ENCODE results near the gene TRAF3.

- TF ChIP-seq CTCF (IDR thresholded peaks at IDR 0.05) (no peak), SP1 (CRISPR knock-in tag; conservative IDR thresholded peaks at IDR 0.05) (no peak), MAX (CRISPR knock-in tag; IDR thresholded peaks at IDR 0.05) (no peak; the same call in 1 of the 2 replicates), CBFB (CRISPR knock-in tag; IDR thresholded peaks at IDR 0.05; ENCODE audit: low read depth) (no peak), NFYB (CRISPR knock-in tag; conservative IDR thresholded peaks at IDR 0.05; ENCODE audit: low read depth) (no peak), ZNF263 (CRISPR knock-in tag; IDR thresholded peaks at IDR 0.05; ENCODE audit: low read depth) (no peak), GABPB1 (CRISPR knock-in tag; IDR thresholded peaks at IDR 0.05) (no peak), ZBTB21 (CRISPR knock-in tag; IDR thresholded peaks at IDR 0.05; ENCODE audit: borderline replicate concordance) (no peak), FOXP4 (CRISPR knock-in tag; IDR thresholded peaks at IDR 0.05) (no peak)
Measured at GRCh38 chr14:102930753-102931579, 153.7 kb downstream of the TRAF3 start.

Measured in WTC11 (cell line).